SU-DHL-6 (cell line): Measurements from ENCODE around the gene SPIB.

Experiments used
- H2AFZ ChIP-seq: fragments of 200-600 bp; sonication (generic); 2 replicates; pipeline ENCODE4 v1.6.1; 2014; ENCODE audit warnings: low read depth, mild to moderate bottlenecking, moderate library complexity, mixed read lengths, antibody characterized with exemption, low read length; ENCODE audit not compliant: severe bottlenecking
- H3F3A ChIP-seq: fragments of 200-600 bp; shearing (Covaris generic); 2 replicates; pipeline ENCODE4 v1.6.0; 2016; ENCODE audit warnings: antibody characterized with exemption, mild to moderate bottlenecking; ENCODE audit not compliant: insufficient read depth
- H3K27ac ChIP-seq: fragments of 200-600 bp; sonication (generic); 2 replicates; pipeline ENCODE4 v1.5.1; 2016; ENCODE audit warnings: low read depth, mild to moderate bottlenecking, low read length, moderate library complexity, mixed read lengths
- H3K27me3 ChIP-seq: fragments of 200-600 bp; sonication (generic), shearing (Covaris generic); 2 replicates; pipeline ENCODE4 v1.6.0; 2014; ENCODE audit warnings: mild to moderate bottlenecking, low read length
- H3K36me3 ChIP-seq: fragments of 200-600 bp; sonication (generic); 2 replicates; pipeline ENCODE4 v1.6.1; 2014; ENCODE audit warnings: mild to moderate bottlenecking, low read length, mixed read lengths
- H3K4me2 ChIP-seq: fragments of 300-600, 200-600 bp; shearing (Covaris generic), sonication (generic); 2 replicates; pipeline ENCODE4 v1.6.0; 2014; ENCODE audit warnings: low read length, low read depth, mild to moderate bottlenecking; ENCODE audit not compliant: poor library complexity, severe bottlenecking
- H3K4me3 ChIP-seq: fragments of 200-600 bp; sonication (generic); 2 replicates; pipeline ENCODE4 v1.5.1; 2014; ENCODE audit warnings: antibody characterized with exemption, low read length, mild to moderate bottlenecking, mixed read lengths; ENCODE audit not compliant: insufficient read depth, poor library complexity, severe bottlenecking
- H3K79me2 ChIP-seq: fragments of 200-600 bp; sonication (generic); 2 replicates; pipeline ENCODE4 v1.6.1; 2014; ENCODE audit warnings: mild to moderate bottlenecking, low read length, moderate library complexity; ENCODE audit not compliant: insufficient read depth
- H3K9ac ChIP-seq: fragments of 200-600 bp; sonication (generic); 2 replicates; pipeline ENCODE4 v1.7.0; 2014; ENCODE audit warnings: mild to moderate bottlenecking, low read length
- H3K9me2 ChIP-seq: fragments of 200-600 bp; sonication (generic); replicated peaks from 2 replicates; pipeline ENCODE4 v1.6.1; 2014; ENCODE audit warnings: low read length; ENCODE audit not compliant: insufficient read depth
- H3K9me3 ChIP-seq: fragments of 200-600 bp; sonication (generic); 2 replicates; pipeline ENCODE4 v1.6.1; 2014; ENCODE audit warnings: low read length, mixed read lengths; ENCODE audit not compliant: insufficient read depth
- H4K20me1 ChIP-seq: fragments of 200-600 bp; sonication (generic); 2 replicates; pipeline ENCODE4 v1.6.1; 2014; ENCODE audit warnings: low read depth, mild to moderate bottlenecking, antibody characterized with exemption, low read length, moderate library complexity, mixed read lengths
- EZH2phosphoT487 ChIP-seq: fragments of 200-600 bp; sonication (generic), shearing (Covaris generic); conservative IDR thresholded peaks from 2 replicates; pipeline ENCODE4 v1.6.1; 2018; ENCODE audit warnings: mild to moderate bottlenecking, antibody characterized with exemption, low read length, moderate library complexity, mixed read lengths
- TF ChIP-seq, protein P1 (sequence below): fragments of 200-600 bp; sonication (generic); IDR thresholded peaks from one replicate; pipeline ENCODE4 v1.5.1; 2017; ENCODE audit warnings: antibody characterized with exemption, mild to moderate bottlenecking, low read length, moderate library complexity; ENCODE audit not compliant: insufficient read depth, poor library complexity, severe bottlenecking

SPIB gene

DNA sequence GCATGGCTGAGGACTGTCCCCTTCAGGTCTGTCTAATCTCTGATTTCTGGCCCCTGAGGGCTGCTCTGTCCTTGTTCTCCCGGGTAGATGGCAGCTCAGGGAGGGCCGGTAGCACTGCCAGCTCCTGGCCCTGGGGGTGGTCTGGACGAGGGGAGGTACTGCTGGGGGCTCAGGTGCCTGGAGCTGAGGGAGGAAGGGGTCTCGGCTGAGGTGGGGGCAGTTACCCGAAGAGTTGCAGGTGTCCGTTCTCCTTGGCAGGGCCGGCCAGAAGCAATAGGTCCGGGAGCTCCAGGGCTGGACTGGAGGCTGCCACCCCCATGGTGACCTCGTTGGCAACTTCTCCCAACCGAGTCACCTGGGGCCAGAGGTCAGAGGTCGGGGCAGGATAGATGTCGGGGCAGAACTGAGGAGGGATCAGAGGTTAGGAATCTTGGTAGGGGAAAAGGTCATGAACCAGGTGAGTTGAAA, 56.4 kb downstream of the SPIB start:
- no peaks in the 10 kb centered on the region for H3K27me3 ChIP-seq
- H2AFZ ChIP-seq = no peak overlapping the region
- peaks cover 21% of the 10 kb centered on the region for H3K79me2 ChIP-seq
- no peaks in the 10 kb centered on the region for H3K9me2 ChIP-seq
- H3K27ac ChIP-seq = no peak overlapping the region
- H3K9me3 ChIP-seq = peaks cover 12% of the 10 kb centered on the region; the same call in 1 of the 2 replicates
- no peak overlapping the region for H3K9ac ChIP-seq
- no peaks in the 10 kb centered on the region for H4K20me1 ChIP-seq
- H3F3A ChIP-seq = no peaks in the 10 kb centered on the region
- H3K36me3 ChIP-seq = peaks cover 8% of the 10 kb centered on the region; the same call in 1 of the 2 replicates
- TF ChIP-seq, protein P1, sequence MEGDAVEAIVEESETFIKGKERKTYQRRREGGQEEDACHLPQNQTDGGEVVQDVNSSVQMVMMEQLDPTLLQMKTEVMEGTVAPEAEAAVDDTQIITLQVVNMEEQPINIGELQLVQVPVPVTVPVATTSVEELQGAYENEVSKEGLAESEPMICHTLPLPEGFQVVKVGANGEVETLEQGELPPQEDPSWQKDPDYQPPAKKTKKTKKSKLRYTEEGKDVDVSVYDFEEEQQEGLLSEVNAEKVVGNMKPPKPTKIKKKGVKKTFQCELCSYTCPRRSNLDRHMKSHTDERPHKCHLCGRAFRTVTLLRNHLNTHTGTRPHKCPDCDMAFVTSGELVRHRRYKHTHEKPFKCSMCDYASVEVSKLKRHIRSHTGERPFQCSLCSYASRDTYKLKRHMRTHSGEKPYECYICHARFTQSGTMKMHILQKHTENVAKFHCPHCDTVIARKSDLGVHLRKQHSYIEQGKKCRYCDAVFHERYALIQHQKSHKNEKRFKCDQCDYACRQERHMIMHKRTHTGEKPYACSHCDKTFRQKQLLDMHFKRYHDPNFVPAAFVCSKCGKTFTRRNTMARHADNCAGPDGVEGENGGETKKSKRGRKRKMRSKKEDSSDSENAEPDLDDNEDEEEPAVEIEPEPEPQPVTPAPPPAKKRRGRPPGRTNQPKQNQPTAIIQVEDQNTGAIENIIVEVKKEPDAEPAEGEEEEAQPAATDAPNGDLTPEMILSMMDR = no peak
- TF ChIP-seq EZH2phosphoT487 = no peak
- H3K4me2 ChIP-seq = no peak overlapping the region
- H3K4me3 ChIP-seq = no peak overlapping the region

DNA sequence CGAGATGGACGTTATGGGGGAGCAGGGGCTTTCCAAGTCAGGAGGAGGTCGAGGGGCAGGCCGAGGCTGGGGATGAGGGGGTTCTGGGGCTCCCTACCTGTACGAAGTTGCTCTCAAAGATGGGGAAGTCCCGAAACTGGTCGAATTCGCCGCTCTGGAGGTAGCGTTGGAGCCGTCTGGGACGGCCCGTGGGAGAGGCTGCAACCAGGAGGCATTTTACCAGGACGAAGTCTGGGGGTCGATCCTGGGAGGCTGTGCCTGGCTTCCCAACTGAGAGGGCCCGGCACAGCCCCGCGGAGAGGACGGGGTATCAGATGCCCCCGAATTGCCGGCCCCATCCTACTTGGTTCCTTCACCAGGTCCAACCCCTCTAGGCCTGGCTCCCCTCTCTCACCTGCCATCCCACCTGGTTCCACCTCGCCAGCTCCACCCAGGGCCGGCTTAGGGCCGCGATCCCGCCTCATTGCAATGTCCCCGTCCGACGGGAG, 57.0 kb downstream of the SPIB start:
- no peak overlapping the region for H3K27ac ChIP-seq
- H3K79me2 ChIP-seq = peaks cover 21% of the 10 kb centered on the region
- no peak overlapping the region for H2AFZ ChIP-seq
- H4K20me1 ChIP-seq = no peaks in the 10 kb centered on the region
- no peaks in the 10 kb centered on the region for H3K27me3 ChIP-seq
- H3K9ac ChIP-seq = no peak overlapping the region
- H3K9me3 ChIP-seq = peaks cover 12% of the 10 kb centered on the region; the same call in 1 of the 2 replicates
- no peak overlapping the region for H3K4me2 ChIP-seq
- no peaks in the 10 kb centered on the region for H3F3A ChIP-seq
- peaks cover 8% of the 10 kb centered on the region; the same call in 1 of the 2 replicates for H3K36me3 ChIP-seq
- H3K9me2 ChIP-seq = no peaks in the 10 kb centered on the region
- no peak overlapping the region for H3K4me3 ChIP-seq
- TF ChIP-seq, protein P1 = no peak
- no peak for TF ChIP-seq EZH2phosphoT487

DNA sequence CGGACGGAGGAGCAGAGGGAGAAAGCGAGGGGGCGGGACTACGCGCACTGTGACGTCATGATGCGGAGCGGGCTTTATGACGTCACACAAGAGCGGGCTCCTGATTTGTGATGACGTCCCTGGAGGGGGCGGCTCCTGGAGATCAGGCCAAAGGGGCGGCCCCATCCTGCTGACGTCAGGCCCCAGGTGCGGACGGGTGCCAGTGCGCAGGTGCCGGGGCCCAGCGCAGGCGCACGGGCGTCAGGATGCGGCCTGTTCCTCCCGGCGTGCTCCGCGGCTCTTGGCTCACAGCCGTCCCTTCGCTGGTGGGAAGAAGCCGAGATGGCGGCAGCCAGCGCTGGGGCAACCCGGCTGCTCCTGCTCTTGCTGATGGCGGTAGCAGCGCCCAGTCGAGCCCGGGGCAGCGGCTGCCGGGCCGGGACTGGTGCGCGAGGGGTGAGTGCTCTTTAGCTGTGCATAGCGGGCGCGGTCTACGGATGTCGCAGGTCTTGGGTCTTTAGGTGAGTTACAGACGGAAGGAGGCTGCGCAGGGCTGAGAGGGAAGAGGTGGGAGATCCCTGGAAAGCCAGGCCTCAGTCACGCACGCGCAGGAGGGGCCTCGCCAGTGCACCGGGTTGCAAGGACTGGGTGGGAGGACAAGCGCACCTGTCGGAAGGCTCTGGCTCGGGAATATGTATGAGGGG, 57.6 kb downstream of the SPIB start, which contains the start of the genes EMC10 and GARIN5A:
Gene EMC10 (plus strand): TSS at position 284 of the 683 bp plus-strand sequence. CDS start 38 bp downstream, at position 322.
Gene GARIN5A (minus strand): TSS at position 625 of the 683 bp plus-strand sequence. CDS start 460 bp downstream, at position 165.
- peak within 1 kb of the TSS; percentile 38 for H3K27ac ChIP-seq
- H3K9me3 ChIP-seq = peaks cover 12% of the 10 kb centered on the region; the same call in 1 of the 2 replicates
- peak within 1 kb of the TSS; percentile 95 for H3K4me3 ChIP-seq
- no peaks in the 10 kb centered on the region for H3F3A ChIP-seq
- peaks cover 21% of the 10 kb centered on the region for H3K79me2 ChIP-seq
- no peaks in the 10 kb centered on the region for H4K20me1 ChIP-seq
- peak within 1 kb of the TSS; percentile 88 for H3K9ac ChIP-seq
- peak within 1 kb of the TSS; percentile 60 for H3K4me2 ChIP-seq
- H3K36me3 ChIP-seq = peaks cover 8% of the 10 kb centered on the region; the same call in 1 of the 2 replicates
- no peaks in the 10 kb centered on the region for H3K9me2 ChIP-seq
- H3K27me3 ChIP-seq = no peaks in the 10 kb centered on the region
- H2AFZ ChIP-seq = peak within 1 kb of the TSS; percentile 81
- TF ChIP-seq, protein P1 = no peak
- no peak for TF ChIP-seq EZH2phosphoT487
